Peyer's patch (tissue), 4 donors: ENCODE measurements around the gene NOS3.

ENCODE experiments used
- POLR2A ChIP-seq, 2 donors: fragments of 450-650 bp; IDR thresholded peaks; one replicate each; pipeline ENCODE4 v1.5.1; 2017; ENCODE audit warnings: antibody characterized with exemption in 2 of 2, mild to moderate bottlenecking in 2 of 2, moderate library complexity in 2 of 2
- TF ChIP-seq, protein P1 (sequence below), 6 experiments: fragments of 450-650 bp in 4 of 6; fragments of 200-600 bp in 2 of 6; sonication (generic) in 1 of 6; IDR thresholded peaks; one replicate each; pipeline ENCODE4 v1.5.1; 2017 to 2019; ENCODE audit warnings: antibody characterized with exemption in 6 of 6, mild to moderate bottlenecking in 3 of 6, moderate library complexity in 1 of 6

DNA sequence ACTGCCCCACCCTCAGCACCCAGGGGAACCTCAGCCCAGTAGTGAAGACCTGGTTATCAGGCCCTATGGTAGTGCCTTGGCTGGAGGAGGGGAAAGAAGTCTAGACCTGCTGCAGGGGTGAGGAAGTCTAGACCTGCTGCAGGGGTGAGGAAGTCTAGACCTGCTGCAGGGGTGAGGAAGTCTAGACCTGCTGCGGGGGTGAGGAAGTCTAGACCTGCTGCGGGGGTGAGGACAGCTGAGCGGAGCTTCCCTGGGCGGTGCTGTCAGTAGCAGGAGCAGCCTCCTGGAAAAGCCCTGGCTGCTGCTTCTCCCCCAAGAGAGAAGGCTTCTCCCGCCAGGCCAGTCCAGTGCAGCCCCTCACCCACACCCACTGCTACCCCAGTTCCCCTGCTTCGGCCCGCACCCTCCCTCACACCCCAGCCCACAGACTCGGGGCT lies 6.3 kb downstream of the NOS3 start:
- TF ChIP-seq POLR2A (IDR thresholded peaks at IDR 0.05): no peak
- TF ChIP-seq, protein P1, sequence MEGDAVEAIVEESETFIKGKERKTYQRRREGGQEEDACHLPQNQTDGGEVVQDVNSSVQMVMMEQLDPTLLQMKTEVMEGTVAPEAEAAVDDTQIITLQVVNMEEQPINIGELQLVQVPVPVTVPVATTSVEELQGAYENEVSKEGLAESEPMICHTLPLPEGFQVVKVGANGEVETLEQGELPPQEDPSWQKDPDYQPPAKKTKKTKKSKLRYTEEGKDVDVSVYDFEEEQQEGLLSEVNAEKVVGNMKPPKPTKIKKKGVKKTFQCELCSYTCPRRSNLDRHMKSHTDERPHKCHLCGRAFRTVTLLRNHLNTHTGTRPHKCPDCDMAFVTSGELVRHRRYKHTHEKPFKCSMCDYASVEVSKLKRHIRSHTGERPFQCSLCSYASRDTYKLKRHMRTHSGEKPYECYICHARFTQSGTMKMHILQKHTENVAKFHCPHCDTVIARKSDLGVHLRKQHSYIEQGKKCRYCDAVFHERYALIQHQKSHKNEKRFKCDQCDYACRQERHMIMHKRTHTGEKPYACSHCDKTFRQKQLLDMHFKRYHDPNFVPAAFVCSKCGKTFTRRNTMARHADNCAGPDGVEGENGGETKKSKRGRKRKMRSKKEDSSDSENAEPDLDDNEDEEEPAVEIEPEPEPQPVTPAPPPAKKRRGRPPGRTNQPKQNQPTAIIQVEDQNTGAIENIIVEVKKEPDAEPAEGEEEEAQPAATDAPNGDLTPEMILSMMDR (IDR thresholded peaks at IDR 0.05): no peak
